SHP77 treated with DMSO at 0.1 percent for 48 hours (cell line): ENCODE measurements around the gene KCNH4.

Experiments
- DNase-seq: peaks from one replicate; lab custom pipeline; 2025; lab: John Stamatoyannopoulos, UW

KCNH4 gene

GRCh38 chr17:42117397-42118125 lies 63.4 kb downstream of the KCNH4 start:
- DNase-seq = no peak

DNA sequence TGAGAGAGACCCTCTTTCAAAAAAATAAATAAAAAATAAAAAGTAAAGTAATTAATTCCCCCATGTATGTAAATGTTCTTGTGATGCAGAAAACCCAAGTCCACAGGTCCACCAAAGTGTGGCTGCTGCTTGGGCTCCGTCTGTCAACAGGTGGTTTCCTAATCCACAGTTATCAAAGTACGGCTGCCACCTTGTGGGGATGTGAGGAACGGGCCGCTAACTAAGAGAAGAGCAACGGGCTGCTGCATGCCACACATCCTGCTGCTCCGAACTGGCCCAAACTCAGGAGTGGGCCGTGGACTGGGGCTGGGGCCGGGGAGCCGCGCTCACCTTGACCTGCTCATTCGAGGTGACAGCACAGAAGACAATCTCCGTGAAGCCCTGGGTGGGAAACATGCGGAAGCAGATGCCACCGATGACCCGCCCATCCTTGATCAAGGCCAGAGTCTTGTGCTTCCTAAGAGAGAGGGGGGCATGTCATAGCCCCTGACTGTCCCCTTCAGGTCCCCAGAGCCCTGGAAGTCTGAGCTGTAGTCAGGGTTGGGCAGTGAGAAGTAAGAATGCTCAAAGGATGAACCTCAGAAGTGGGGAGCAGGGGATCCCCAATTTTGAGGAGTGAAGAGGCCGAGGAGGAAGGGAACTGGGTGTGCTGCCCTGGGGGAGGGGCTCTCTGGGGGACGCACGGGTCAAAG lies 64.1 kb downstream of the KCNH4 start:
- DNase-seq = no peak

GRCh38 chr17:42114118-42114517 lies 66.8 kb downstream of the KCNH4 start:
- DNase-seq = no peak

DNA sequence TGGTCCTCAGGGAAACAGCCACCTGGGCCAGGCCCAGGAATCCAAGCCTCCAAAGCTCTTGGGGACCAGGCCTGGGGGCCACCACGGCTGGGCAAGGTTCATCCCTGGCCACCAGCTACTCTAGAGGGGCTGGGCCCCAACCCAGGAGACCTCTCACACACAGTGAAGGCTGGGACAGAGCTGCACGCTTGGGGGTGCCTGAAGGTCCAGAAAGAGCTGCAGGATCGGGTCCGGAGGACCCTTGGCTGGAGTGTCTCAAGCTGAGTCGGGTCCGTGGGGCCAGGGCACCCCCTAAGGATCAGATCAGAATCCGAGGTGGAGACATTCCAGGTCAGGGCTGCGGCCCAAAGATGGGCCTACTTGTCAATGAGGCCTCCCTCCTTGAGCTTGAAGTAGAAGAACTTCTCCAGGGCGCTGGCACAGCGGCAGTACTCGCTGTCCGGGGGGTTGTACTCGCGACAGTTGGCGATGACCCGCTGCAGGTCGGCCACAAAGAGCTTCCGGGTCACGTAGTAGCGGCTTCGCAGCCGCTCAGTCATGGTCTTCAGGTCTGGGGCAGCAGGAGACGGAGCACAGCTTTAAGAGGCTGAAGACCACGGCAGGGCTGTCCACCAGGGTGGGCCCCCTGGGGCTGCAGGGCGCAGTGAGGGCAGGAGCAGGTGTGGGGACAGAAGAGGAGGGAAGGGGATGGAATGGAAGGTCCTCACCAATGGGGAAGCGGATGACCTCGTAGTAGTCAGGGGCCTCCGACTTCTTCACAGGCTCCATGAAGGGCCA lies 67.5 kb downstream of the KCNH4 start:
- no peak for DNase-seq

DNA sequence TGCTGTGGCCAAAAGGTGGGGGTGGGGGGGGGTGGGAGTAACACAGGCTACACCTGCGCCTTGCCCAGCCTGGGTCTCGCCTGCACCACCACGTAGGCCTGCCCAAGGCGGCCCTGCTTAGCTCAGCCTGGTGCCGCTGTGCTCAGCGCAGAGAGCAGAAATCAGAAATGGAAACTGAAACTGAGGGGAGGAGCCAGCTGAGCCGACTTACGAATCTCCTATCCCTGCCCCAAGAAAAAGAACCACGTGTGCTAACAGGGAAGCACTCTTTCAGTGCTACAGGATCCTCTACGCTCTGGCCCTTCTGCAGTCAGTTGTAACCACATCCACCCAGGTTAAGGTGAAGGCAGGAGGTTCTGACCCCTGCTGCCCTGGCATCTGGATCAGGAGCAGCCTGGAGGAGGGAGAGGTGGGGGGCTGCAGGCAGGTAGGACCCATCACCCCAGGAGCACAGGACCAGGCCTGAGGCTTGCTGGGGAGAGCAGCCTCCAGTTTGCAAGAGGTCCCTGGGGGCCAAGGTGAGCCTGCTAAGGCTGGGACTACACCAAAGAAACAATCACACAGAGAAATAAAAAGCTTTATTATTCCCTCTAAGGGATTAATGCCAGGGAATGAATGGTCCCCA lies 68.3 kb downstream of the KCNH4 start, which contains the start of gene DHX58:
Gene DHX58, minus strand, starts transcription at position 163 of the 625 bp plus-strand sequence. CDS start 822 bp downstream, outside the sequence.
- no peak for DNase-seq

- DNase-seq = no peak
Measured at GRCh38 chr17:42111871-42112551, 68.9 kb downstream of the KCNH4 start.

- no peak for DNase-seq
Measured at GRCh38 chr17:42111265-42111636, 69.7 kb downstream of the KCNH4 start.

- DNase-seq = no peak
Measured at GRCh38 chr17:42110301-42111264, 70.4 kb downstream of the KCNH4 start.

DNA sequence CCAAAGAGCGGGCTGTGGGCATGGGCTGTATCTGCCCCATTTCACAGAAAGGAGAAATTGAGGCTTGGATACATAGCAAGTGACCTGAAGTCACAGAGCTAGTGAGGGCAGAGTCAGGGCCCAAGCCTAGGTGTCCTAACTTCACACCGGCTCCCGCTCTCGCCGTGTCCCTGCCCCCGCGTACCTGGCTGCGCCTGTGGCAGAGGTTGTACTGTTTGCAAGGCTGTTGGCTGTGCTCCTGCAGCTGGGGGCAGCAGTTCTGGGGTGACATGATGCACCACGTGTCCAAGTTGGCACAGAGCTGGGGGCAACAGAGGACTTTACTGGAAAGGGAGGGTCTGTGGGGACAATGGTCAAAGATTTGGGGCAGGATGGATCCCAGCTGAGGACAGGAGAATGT lies 71.9 kb downstream of the KCNH4 start:
- DNase-seq = no peak

DNA sequence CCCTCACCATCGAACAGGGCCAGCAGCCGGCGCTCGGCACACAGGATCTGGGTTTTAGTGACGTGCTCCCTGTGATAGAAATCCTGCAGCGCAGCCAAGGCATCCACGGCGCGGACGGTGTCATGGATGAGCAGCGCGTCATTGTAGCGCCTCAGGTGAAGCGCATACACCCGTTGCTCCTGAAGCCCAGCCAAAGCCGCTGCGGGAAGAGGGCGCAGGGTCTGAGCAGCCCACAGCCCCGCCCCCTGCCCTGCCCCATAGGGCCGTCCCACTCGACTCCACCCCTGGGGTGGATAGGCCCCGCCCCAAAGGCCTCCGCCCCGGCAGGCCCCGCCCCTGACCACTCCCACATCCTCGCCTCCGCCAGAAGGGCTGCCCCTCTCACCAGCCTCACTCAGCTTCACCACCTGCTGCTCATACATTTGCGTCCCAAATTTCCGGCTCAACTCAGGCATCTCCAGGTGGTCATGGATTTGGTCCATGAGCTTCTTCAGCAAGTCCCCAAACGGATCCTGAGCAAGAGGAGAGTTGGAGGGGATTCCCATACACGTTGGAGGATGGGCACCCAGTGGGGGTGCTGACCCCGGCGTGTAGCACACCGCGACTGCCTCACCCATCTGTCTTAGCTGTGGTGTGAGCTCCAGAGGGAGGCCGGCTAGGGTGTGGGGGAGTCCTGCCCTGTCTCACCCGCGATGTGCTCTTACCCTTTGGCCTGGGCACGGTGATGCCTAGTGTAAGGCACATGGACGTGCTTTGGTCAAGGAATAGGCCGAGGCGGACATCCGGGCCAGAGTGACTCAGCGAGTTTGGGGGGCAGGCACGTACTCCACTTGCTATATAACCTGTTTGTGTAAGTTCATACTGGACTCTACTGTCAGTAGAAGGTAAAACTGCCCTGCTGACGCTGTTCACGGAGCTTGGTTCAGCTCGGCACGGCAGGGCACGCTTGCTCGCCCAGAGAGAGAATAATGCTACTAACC lies 73.1 kb downstream of the KCNH4 start:
- DNase-seq = peak; percentile 78

DNA sequence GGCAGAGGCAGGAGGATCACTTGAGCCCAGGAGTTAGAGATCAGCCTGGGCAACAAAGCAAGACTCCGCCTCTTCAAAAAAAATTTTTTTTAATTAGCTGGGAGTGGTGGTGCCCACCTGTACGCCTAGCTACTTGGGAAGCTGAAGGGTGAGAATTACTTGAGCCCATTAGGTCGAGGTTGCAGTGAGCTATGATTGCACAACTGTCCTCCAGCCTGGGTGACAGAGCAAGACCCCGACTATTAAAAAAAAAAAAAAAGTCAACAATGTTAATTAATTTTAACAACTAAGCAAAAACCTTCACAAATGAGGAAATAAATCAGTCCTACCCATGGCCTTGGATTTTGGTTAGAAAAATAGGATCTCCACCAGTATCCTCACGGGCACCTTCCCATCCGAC lies 73.8 kb downstream of the KCNH4 start:
- no peak for DNase-seq
